K562 (cell line): ENCODE measurements around the gene ARHGEF6. TPM values are rescaled to one million over a fixed set of nuclear protein-coding genes. Genes with fewer than 3 reads are reported as not detected.
A peak's percentile ranks its signal among the peaks of the same experiment; 100 is the strongest.

Source experiments
- CCNT2 ChIP-seq: IDR thresholded peaks from 2 replicates; pipeline ENCODE4 v1.6.1; 2011; ENCODE audit warnings: borderline replicate concordance, low read depth, mild to moderate bottlenecking, moderate library complexity, mixed read lengths, low read length; ENCODE audit not compliant: insufficient read length; ENCODE audit errors: extremely low read depth
- CEBPZ ChIP-seq: fragments of 150-350 bp; IDR thresholded peaks from 2 replicates; pipeline ENCODE4 v1.6.1; 2014; ENCODE audit warnings: low read depth, mild to moderate bottlenecking, low read length, borderline replicate concordance
- CHD4 ChIP-seq: fragments of 200-600 bp; sonication (generic); IDR thresholded peaks from 3 replicates; pipeline ENCODE4 v1.6.1; 2012; ENCODE audit warnings: low read depth, mild to moderate bottlenecking, mixed read lengths, low read length, inconsistent platforms; ENCODE audit not compliant: insufficient read depth, insufficient replicate concordance, poor library complexity, severe bottlenecking
- CTBP1 ChIP-seq: fragments of 450-650 bp; IDR thresholded peaks from 2 replicates; pipeline ENCODE4 v1.6.1; 2016; ENCODE audit warnings: borderline replicate concordance
- DNMT1 ChIP-seq: fragments of 450-650 bp; IDR thresholded peaks from 2 replicates; pipeline ENCODE4 v1.6.1; 2016; ENCODE audit warnings: antibody characterized with exemption, mild to moderate bottlenecking
- ELF1 ChIP-seq: fragments of 200-800 bp; sonication (Bioruptor generic); IDR thresholded peaks from 2 replicates; pipeline ENCODE4 v1.6.1; 2016; ENCODE audit warnings: missing genetic modification characterization, missing compliant biosample characterization
- EP400 ChIP-seq: fragments of 450-650 bp; IDR thresholded peaks from 2 replicates; pipeline ENCODE4 v1.6.1; 2017; ENCODE audit warnings: antibody characterized with exemption, mild to moderate bottlenecking, moderate library complexity
- ETS2 ChIP-seq: IDR thresholded peaks from 2 replicates; pipeline ENCODE4 v1.6.1; 2016; ENCODE audit warnings: borderline replicate concordance, missing genetic modification characterization, mild to moderate bottlenecking, moderate library complexity, missing compliant biosample characterization; ENCODE audit not compliant: poor library complexity, severe bottlenecking
- ETV5 ChIP-seq: sonication (generic); formaldehyde crosslinking; IDR thresholded peaks from 2 replicates; pipeline ENCODE4 v1.4.0; 2020; ENCODE audit warnings: low read depth, mild to moderate bottlenecking, missing genetic modification reagents
- EWSR1 ChIP-seq: fragments of 450-650 bp; IDR thresholded peaks from 2 replicates; pipeline ENCODE4 v1.6.1; 2018; ENCODE audit warnings: borderline replicate concordance, mild to moderate bottlenecking, low read depth, moderate library complexity; ENCODE audit not compliant: partially characterized antibody
- FOXK1 ChIP-seq: sonication (generic); formaldehyde crosslinking; IDR thresholded peaks from 2 replicates; pipeline ENCODE4 v1.8.0; 2022; ENCODE audit warnings: missing genetic modification reagents, mild to moderate bottlenecking, borderline replicate concordance
- GABPA ChIP-seq: fragments of 200-800 bp; sonication (Bioruptor generic); conservative IDR thresholded peaks from 2 replicates; pipeline ENCODE4 v1.6.1; 2016; ENCODE audit warnings: low read depth, missing genetic modification characterization, missing compliant biosample characterization
- MAFG ChIP-seq: fragments of 450-650 bp; conservative IDR thresholded peaks from 2 replicates; pipeline ENCODE4 v1.6.1; 2016; ENCODE audit warnings: missing genetic modification characterization, missing compliant biosample characterization
- MYNN ChIP-seq, 2 experiments: sonication (generic); formaldehyde crosslinking in 1 of 2; IDR thresholded peaks; 2 replicates each; pipeline versions ENCODE4 v1.5.0 to v1.6.1; 2016 to 2020; ENCODE audit warnings: antibody characterized with exemption in 1 of 2, missing genetic modification reagents in 1 of 2
- NCOA2 ChIP-seq, 2 experiments: fragments of 450-650 bp; IDR thresholded peaks; 2 replicates each; pipeline ENCODE4 v1.6.1; 2018; ENCODE audit warnings: mild to moderate bottlenecking in 2 of 2, moderate library complexity in 1 of 2; ENCODE audit not compliant: partially characterized antibody in 2 of 2
- PRMT5 ChIP-seq: sonication (generic); formaldehyde crosslinking; IDR thresholded peaks from 2 replicates; pipeline ENCODE4 v1.5.0; 2020; ENCODE audit warnings: missing genetic modification reagents
- RFX1 ChIP-seq: fragments of 450-650 bp; IDR thresholded peaks from 2 replicates; pipeline ENCODE4 v1.6.1; 2016; ENCODE audit warnings: mild to moderate bottlenecking, moderate library complexity
- SAFB2 ChIP-seq: fragments of 200-400 bp; formaldehyde crosslinking; IDR thresholded peaks from 2 replicates; pipeline ENCODE4 v1.6.1; 2018; ENCODE audit warnings: borderline replicate concordance, low read length, low read depth, moderate library complexity; ENCODE audit not compliant: severe bottlenecking
- SLC30A9 ChIP-seq: fragments of 250-450 bp; sonication (Bioruptor Pico); IDR thresholded peaks from 2 replicates; pipeline ENCODE4 v1.8.0; 2022; ENCODE audit warnings: mild to moderate bottlenecking, moderate library complexity
- SREBF2 ChIP-seq: sonication (generic); formaldehyde crosslinking; IDR thresholded peaks from 2 replicates; pipeline ENCODE4 v1.4.0; 2020; ENCODE audit warnings: mild to moderate bottlenecking, missing genetic modification reagents
- STAT5B ChIP-seq: fragments of 250-450 bp; sonication (Bioruptor Pico); IDR thresholded peaks from 2 replicates; pipeline ENCODE4 v1.8.0; 2021; ENCODE audit warnings: mild to moderate bottlenecking, inconsistent platforms
- U2AF1 ChIP-seq: fragments of 200-400 bp; formaldehyde crosslinking; optimal IDR thresholded peaks from 2 replicates; pipeline ENCODE3; 2017; ENCODE audit warnings: mild to moderate bottlenecking, low read depth, low read length, moderate library complexity
- ZNF133 ChIP-seq: fragments of 250-450 bp; sonication (Bioruptor Pico); IDR thresholded peaks from 2 replicates; pipeline ENCODE4 v1.4.0; 2020; ENCODE audit warnings: mild to moderate bottlenecking
- ZNF408 ChIP-seq: fragments of 250-450 bp; sonication (Bioruptor Pico); IDR thresholded peaks from 2 replicates; pipeline ENCODE4 v1.4.0; 2020; ENCODE audit warnings: low read depth, mild to moderate bottlenecking, moderate library complexity
- ZNF589 ChIP-seq: fragments of 200-800 bp; sonication (Bioruptor generic); IDR thresholded peaks from 2 replicates; pipeline ENCODE4 v1.6.1; 2016; ENCODE audit warnings: low read depth, missing genetic modification characterization, missing compliant biosample characterization
- polyA plus RNA-seq, 8 experiments: library from polyadenylated mRNA; depleted of rRNA in 4 of 8; stranded (reverse) in 5 of 8; unstranded in 3 of 8; fragments of >200 nt; fragmentation: Nextera tagmentation in 2 of 8; fragmentation: Illumina TruSeq in 1 of 8; extraction: Ambion mirVana in 2 of 8; extraction: Trizol in 1 of 8; gene quantifications; 2 replicates each; pipeline versions ENCODE4 v1.2.1 to v1.2.3, GENCODE V29; 2011 to 2014; ENCODE audit warnings: inconsistent platforms in 1 of 8, missing spikeins in 1 of 8
- total RNA-seq, 7 experiments: library from RNA; depleted of rRNA in 6 of 7; stranded (reverse); fragments of >200 nt in 6 of 7; fragmentation: Illumina TruSeq in 2 of 7; extraction: Trizol in 2 of 7; gene quantifications; 2 replicates each; pipeline versions ENCODE4 v1.2.1 to v1.2.3, GENCODE V29; 2011 to 2021; ENCODE audit warnings: low replicate concordance in 1 of 7

ARHGEF6 gene
- total and polyA plus RNA-seq, 9 of the 15 experiments (the other 6 are each of a cell fraction or from before 2014, with no cell fraction given) = 2.9 to 22.1 (median 13.3) TPM

DNA sequence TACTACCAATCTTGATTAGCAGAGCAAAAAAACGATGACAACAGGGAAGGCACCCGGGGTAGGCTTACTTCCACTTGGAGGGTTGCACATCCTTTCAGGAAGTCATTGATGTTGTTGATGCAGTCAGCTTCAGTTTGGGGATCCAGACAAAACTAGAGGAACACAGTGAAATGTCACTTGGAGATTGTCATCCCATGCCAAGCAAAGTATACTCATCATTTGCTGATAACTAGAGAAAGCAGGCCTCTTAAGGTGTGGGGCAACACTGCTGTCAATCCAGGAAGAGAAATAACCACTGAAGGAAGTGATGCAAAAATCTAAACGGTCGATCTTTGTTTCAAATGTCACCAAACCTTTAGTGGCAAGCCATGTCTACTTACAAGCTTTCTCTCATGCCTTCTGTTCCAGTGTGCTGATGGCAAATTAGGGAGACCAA, 1.4 kb downstream of the ARHGEF6 start (continued):
- TF ChIP-seq MYNN (IDR thresholded peaks at IDR 0.05) (no peak), MYNN (CRISPR knock-in tag; IDR thresholded peaks at IDR 0.05) (no peak), EWSR1 (no peak), ZNF408 (CRISPR knock-in tag) (no peak), SLC30A9 (CRISPR knock-in tag) (no peak), SREBF2 (CRISPR knock-in tag) (no peak), STAT5B (CRISPR knock-in tag) (no peak), GABPA (tag) (peak; percentile 67), ZNF589 (CRISPR knock-in tag) (no peak), NCOA2 (IDR thresholded peaks at IDR 0.05; ENCODE audit: partially characterized antibody in 2 of 2) (no peak), EP400 (no peak), MAFG (no peak), ZNF133 (CRISPR knock-in tag) (no peak), ETS2 (tag) (no peak), SAFB2 (no peak), CHD4 (no peak), U2AF1 (no peak), CTBP1 (0 out of 2 replicates have a peak, but pooled peaks have one; percentile 50), RFX1 (no peak), DNMT1 (no peak), CEBPZ (no peak), FOXK1 (CRISPR knock-in tag) (no peak), ETV5 (CRISPR knock-in tag) (no peak), PRMT5 (CRISPR knock-in tag) (no peak), CCNT2 (no peak), ELF1 (tag) (peak; percentile 55; the same call in 1 of the 2 replicates)
